Measurements from ENCODE around the gene TMEM190.

DNA sequence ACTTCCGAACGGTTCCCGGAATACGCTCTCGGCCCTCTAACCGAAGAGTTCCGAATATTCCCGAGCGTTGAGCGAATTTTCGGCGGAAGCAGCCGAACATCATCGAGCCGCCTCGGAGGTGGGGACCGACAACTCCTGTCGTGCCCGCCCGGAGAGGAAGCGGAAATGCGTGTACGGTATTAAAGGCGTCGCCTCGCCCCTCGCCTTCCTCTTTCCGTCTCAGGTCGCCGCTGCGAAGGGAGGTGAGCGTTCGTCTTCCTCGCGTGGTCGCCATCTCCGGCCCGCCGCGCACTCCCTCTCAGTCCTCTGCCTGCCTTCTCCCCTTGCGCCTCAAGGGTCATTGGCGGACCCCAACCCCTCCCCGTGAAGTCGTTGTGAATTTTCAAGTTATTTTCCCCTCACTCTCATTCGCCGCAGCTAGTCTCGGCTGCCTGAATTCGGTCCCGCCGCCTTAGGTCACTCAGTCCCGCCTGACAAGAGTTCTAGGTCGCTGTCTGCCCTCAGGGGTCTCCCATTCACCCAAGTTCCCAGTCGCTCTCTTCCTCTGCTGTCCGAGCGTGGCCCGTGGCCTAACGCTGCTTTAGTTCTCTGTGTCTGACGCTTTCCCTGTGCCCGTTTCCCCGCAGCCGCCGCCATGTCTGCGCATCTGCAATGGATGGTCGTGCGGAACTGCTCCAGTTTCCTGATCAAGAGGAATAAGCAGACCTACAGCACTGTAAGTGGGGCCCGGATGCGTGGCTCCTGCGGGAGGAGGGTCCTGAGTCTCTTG is 9.3 kb downstream of the TMEM190 start, which contains the start of gene RPL28:
- peak; percentile 95 to 97 for TF ChIP-seq POLR2A (IDR thresholded peaks at IDR 0.05)
- TF ChIP-seq, protein P1, sequence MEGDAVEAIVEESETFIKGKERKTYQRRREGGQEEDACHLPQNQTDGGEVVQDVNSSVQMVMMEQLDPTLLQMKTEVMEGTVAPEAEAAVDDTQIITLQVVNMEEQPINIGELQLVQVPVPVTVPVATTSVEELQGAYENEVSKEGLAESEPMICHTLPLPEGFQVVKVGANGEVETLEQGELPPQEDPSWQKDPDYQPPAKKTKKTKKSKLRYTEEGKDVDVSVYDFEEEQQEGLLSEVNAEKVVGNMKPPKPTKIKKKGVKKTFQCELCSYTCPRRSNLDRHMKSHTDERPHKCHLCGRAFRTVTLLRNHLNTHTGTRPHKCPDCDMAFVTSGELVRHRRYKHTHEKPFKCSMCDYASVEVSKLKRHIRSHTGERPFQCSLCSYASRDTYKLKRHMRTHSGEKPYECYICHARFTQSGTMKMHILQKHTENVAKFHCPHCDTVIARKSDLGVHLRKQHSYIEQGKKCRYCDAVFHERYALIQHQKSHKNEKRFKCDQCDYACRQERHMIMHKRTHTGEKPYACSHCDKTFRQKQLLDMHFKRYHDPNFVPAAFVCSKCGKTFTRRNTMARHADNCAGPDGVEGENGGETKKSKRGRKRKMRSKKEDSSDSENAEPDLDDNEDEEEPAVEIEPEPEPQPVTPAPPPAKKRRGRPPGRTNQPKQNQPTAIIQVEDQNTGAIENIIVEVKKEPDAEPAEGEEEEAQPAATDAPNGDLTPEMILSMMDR (IDR thresholded peaks at IDR 0.05 in 4 of 5, conservative IDR thresholded peaks at IDR 0.05 in 1 of 5): no peak
